Measurements from ENCODE around the gene SLIT3.

Gene SLIT3

DNA sequence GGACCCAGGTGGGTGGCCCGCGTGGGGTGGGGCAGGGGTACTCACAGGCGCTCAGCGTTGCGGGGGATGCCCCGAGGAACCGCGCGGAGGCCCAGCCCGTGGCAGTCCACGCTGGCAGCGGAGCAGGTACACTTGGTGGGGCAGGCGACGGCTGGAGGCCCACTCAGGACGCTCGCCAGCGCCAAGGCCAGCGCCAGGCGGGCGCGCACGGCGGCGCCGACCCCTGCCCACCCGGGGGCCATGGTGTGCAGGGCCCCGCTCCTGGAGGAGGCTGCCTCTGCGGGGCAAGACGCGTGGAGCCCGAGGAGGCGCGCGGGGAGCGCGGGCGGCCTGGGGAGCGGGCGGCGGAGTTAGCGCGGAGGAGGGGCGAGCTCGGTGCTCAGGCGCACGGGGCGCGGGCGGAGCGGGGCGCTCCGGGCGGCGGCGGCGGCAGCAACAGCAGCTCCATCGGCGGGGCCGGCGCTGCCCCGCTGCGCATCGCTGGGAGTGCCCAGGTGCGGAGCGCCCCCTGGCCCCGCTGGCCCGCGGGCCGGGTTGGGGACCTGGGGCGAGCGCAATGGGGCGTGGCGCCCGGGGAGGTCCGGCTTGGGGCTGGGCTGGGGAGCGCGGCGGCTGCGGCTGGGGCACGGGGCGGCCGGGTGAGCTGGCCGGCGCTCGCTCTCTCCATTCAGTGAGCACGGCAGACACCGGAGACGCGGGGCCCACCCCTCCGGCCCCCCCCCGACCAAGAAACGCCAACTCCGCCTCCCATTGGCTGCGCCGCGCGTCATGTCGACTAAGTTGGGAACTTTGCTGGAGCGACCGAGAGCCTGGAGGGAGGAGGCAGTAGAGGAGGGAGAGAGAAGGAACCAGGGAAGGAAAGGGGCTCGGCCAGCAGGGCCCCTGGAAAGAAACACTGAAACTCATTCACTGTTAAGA lies at the start of gene SLIT3:
TSS of gene SLIT3 (minus strand) at position 672 of the 918 bp plus-strand sequence. CDS start at position 242, 430 bp downstream.
- DNase-seq: no peak

DNA sequence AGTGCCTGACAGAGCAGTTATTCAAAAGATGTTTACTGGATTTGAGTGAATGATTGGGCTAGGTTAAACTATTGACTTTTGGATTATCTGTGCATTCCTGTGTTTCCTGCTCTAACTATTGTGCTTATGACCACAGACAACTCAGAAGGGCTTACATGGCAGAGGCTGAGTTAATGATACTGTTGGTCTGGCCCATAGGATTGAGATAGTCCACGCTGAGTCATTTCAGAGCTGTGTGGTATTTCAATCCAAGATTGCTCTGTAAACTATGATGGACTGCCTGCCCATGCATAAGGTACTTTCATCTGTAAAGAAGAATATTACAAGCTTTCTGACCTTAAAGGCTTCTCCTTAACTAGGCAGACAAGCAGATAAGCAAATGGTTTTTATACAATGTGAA lies 49.1 kb upstream of the SLIT3 start:
- no peak for DNase-seq

DNA sequence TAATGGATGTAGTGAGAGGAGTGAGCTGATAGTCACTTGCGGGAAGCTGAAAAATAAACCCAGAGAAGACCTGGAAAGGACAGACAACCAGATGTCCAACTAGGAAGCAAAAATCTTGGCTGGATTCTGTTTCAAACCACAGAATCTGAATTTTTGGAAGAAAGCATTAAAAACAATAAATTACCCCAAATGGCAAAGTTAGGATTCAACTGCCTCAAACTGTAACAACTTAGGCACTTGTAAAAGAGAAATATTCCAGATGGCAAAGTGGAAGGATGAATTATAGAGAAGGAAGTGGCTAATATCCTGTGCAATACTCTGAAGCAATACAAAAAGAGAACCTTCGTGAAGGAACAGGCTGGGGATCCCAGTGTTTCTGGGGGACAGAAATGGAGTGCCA lies 46.8 kb upstream of the SLIT3 start:
- DNase-seq: no peak

DNA sequence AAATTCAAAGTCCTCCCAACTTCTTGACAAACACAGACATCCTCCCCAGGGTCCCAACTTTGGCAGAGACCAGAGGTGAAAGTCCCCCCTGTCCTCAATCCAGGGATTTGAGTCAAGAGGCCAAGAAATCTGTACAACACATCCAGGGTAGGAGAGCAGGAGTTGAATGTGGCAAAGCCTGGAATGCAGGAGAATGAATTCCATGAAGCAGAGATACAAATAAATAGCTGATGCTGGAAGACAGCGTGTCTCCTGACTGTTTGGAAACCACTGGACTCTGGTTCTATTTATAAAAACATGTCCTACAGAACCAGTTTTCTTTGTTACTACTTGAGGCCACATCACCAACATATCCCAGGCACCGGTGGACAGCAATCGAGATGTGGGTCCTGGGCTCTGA lies 43.7 kb upstream of the SLIT3 start:
- DNase-seq: no peak

DNA sequence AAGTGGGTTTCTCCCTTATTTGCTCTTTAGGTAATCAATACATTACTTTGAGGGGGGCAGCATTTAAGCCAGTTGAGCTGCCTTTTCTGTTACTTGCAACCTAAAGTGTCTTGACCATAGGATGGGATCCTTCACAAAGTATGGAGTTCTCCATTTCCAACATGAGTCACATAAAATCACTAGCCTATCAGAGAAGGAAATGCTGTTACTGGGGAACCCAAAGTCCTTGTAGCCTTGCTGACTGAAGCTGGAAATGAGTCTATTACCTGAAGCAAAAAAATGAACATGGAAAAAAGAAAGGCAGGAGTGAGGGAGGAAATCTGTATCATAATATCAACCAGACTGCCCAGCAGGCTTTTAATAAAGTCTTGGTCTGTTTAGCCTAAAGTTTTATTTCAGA lies 42.8 kb upstream of the SLIT3 start:
- no peak for DNase-seq

DNA sequence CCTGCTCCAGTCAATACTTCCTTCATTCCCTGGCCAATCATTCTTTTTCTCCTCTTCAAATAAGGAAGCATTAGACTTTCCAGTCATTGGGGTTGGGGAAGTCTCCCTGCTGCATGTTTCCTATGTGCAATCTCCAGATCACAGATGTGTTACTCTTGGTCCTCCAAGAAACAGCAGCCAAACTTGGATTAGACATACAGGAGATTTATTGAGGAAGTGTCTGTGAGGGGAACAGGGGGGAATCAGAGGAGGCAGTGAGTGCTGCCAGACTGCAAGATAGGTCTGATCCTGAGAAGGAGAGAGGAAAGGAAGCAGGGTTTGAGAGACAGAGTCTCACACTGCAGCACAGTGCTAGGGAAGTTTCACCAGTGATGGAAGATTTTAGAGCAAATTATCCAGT lies 40.6 kb upstream of the SLIT3 start:
- no peak for DNase-seq

DNA sequence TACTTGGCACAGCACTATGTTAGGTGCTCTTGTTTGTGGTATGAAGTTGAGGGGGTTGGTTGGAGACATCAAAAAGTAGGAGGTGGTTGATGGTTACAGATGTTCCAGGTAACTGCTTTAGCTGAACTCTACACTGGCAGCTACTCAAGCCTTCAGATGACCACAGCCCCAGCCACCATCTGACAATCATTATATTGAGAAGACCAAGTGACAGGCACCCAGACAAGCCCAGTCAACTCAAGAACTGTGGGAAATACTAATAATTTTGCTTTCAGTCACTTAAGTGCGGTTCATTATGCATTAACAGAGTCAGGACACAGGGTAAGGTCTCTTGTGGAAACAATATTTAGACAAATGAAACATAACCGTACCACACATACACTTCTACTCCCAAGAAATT lies 38.9 kb upstream of the SLIT3 start:
- DNase-seq: no peak

DNA sequence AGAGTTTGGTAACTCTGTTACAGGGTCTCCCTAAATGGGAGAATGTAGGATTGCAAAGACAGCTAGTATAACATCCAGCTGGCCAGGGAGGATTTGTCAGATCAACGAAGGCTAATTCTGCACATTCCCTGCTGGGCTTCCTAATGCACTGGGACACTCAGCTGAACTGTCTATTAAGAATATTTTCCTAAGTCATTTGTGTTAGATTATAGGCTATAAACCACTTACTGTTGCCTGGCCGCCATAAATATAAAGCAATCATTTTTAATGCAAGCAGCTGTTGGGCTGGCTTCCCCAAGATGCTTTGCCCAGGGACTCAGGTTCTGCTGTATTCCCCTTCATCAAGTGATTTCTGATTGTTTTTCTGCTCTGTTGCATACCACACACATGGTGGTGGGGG lies 35.3 kb upstream of the SLIT3 start:
- no peak for DNase-seq

DNA sequence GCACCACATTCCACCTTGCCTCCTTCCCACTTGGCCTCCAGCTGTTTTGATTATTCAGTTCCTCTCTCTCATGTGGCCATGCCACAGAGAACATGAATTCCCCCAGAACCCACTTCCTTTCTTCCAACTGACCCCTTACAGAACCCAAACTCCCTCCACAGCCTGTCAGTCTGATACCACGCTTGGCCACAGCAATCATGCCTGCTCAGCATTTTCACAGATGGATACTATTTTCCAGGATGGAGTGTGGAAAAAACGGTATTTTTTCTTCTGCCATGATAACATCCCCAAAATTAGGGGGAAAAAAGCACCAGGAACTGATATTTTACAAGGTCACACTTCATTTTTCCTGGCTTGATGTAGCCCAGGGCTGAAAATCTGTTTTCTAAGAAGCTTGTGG lies 34.9 kb upstream of the SLIT3 start:
- DNase-seq: no peak

DNA sequence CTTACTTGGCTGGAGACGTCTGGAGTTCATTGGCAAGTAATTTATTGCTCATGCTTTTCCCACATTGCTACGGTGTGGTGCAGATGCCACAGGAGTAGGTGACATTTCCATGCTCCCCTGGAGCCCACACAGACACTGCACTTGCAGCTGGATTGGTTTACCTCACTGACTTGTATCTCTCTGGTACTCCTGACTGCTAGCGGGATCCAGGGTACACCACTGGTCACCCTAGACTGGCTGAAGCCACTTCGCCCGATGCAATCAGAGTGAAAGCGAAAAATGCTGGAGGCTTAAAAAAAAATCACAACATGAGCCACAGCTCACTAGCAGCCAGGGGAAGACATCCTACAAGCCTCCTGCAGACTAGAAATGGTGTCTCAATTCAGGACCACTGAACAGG lies 32.6 kb upstream of the SLIT3 start:
- no peak for DNase-seq

DNA sequence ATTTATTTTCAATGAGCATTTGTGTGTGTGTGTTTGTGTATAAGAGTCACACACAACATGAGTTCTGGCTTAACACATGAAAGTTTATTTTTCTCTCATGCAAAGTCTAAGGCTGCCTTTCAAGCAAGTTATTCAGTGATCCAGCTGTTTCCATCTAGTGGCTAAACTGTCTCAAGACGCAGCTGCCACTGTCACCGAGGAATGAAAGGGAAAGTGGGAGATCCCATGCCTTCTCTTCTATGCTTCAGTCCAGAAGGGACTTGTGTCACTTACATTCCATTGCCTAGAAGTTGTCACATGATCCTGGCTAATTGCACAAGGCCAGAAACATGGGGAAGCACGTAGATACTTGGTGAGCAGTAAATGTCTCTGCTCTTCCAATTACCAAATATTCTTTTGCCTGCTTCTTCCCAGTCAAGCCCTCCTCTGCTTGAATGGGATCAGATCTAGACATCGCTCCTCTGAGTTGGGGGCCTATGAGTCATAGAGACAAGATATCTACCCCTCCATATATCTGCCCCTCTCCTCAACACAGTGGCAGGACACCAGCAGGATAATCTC lies 30.4 kb upstream of the SLIT3 start:
- DNase-seq: no peak

DNA sequence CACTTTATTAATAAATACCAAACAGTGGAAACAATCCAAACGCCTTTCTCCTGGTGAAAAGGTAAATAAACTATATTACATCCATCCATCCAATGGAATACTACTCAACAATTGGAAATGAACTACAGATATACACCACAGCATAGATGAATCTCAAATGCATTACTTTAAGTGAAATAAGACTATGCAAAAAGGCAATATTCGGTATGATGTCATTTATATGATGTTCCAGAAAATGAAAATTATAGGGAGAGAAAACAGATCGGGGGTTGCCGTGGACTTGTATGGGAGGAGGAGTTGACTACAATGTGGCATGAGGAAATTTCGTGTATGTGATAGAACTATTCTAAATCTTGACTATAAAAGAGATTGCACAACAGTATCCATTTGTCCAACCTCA lies 27.5 kb upstream of the SLIT3 start:
- no peak for DNase-seq

DNA sequence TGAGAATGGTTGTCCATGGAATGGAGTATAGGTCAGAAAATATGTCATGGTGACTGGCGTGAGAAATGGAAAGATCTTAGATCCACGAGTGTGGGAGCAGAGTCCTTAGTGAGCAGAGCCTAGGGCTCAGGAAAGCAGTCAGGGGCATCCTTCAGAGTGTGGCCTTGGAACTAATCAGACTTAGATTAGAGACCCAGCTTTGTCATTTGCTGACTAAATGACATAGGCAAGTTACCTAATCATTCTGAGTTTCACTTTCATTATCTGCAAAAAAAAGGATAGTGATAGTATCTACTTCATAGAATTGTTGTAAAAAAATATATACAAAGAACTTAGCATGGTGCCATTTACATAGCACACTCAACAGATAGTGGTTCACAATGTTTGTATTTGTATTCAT lies 24.3 kb upstream of the SLIT3 start:
- DNase-seq: no peak

DNA sequence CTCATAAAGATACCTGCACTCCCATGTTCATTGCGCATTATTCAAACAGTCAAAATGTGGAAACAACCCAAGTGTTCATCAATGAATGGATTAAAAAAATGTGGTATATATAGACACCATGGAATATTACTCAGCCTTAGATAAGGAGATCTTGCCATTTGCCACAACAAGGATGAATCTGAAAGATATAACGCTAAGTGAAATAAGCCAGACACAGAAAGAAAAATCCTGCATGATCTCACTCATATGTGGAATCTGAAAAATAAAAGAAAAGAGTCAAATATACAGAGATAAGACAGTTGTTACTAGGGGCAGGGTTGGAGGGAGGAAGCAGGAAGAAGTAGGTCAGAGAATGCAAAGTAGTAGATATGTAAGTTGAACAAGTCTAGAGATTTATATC lies 17.6 kb upstream of the SLIT3 start:
- DNase-seq: no peak

DNA sequence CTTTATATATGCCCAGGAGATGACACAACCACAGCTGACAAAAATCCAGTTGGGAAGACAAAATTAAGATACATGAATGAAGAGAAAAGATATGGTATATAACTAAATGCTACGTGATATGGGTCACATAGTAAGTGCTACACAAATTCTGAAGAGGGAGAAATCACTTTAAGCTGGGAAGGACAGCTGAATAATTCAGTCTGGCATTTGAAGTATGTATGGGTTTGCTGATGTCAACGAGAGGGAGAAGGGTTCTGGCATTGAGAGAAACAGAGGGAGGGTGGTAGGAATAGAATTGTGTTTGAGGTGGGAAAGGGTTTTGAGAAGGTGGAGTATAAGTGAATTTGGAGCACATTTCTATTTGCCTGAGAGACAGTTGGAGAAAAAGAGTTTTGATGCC lies 6.7 kb upstream of the SLIT3 start:
- no peak for DNase-seq

DNA sequence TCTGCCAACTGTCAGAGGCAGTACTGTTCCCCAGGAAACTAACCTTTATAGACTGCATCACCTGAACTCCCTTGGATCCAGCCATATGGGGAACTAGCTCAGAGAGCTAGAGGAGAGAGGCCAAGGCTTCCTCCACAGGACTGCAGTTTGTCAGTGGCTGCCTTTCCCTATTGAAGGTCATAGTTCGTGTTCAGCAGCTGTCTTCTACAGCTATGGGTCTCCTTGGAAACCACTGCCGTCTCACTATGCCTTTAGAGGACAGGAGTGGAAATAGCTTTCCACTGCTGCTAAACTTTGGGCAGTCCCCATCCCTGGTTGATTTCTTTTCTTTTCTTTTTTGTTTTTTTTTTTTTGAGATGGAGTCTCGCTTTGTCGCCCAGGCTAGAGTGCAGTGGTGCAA lies 4.4 kb upstream of the SLIT3 start:
- DNase-seq: no peak

DNA sequence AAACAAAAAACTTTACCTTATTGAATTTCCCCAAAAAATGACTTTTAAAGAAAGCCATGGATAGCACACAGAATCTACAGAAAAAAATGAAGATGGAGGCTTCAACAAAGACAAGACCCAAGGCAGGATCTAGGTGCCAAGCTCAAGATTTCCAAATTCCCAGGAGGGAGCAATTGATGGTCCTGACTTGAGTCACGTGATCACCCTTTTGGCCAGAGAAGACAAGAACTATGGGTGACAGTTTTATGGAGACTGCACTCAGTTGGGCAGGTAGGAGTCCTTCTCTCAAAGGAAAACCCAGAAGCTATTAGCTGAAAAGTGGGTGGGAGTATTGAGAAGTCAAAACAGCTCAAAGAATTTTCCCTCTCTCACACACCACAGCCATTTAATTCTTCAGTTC lies 3.2 kb upstream of the SLIT3 start:
- no peak for DNase-seq

DNA sequence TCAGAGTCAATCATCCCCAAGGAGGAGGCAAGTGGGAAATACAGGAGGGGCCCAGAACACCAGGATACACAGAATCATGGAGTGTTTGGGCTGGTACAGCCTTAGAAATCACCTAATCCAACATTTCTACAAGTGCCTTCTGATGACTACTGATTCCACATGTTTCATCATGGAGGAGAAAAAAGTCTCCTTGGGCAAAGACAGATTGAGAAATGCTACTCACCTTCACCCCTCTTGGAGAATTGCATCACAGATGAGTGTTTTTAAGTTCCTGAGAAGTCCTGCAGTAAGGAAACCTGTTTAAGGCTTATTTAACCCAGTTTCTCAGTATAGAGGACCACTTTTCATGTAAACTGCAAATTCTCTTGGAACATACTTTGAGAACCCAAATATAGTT lies 2.2 kb upstream of the SLIT3 start:
- no peak for DNase-seq

DNA sequence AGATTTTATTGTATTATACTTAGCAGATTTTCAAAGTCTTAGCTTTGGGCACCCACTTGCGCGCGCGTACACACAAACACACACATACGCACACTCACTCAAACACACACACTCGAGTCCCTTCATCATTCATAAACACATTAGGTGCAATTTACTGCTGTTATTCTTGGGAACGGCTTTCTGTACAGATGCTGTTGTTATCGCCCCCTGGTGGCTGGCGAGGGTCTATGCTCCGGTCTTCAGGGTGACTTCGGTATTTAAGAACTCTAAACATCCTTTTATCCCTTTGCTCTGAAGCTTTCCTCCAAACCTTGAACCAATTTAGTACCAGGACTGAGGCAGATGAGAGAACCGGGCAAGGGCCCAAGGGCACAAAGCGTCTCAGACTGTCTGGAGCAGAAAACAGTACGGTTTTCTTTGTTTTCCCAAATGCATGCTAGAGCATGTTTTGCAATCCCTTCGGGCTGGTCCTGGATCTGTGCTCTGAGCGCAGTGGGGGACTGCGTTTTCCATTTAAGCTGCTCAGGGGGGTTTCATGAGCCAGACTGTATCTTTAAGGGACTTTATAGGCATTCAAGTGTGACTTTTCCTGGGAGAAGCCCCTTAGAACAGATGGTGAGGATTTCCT lies 1.7 kb upstream of the SLIT3 start:
- DNase-seq: peak; percentile 58

DNA sequence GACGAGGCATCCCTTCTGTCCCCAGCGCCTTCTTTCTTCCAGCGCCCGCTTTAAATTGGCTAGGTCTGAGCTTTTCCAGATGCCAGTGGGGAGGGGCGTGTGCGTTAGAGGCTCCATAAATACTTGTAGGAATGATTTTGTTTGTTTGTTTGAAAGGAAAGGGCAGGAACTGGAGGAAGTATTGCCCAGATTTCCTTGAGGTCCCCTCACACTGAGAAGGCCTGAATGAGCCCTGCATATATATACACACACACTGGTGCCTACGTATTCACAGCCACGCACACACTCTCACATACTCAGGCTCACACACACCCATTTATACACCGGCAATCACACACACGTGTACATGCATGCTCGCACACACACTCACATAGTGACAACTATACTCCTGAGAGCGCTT lies 1.0 kb upstream of the SLIT3 start:
- no peak for DNase-seq

DNA sequence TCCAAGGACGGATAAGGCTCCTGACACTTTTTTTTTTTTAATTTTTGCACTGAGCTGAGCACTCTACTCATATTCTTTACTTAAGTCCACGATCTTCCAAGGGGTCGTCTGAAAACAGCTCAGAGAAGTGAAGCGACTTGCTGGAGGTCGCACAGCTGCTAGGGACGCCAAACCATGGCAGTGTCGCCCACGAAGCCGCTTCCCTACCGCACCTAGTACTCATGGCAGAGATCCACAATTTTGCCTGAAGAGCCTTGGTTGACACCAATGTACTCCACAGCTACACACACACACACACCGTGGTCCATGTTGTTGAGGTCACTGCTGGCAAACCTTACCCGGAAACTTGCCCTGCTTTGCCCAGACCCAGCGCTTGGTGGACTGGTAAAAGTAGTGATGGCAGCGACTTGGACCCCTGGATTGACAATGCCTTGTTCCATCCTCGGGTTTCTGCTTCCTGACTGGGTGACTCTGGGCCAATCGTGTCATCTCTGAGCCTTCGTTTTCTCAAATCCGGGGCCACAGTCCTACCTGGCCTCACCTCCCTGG lies 521 bp upstream of the SLIT3 start:
- DNase-seq: no peak

DNA sequence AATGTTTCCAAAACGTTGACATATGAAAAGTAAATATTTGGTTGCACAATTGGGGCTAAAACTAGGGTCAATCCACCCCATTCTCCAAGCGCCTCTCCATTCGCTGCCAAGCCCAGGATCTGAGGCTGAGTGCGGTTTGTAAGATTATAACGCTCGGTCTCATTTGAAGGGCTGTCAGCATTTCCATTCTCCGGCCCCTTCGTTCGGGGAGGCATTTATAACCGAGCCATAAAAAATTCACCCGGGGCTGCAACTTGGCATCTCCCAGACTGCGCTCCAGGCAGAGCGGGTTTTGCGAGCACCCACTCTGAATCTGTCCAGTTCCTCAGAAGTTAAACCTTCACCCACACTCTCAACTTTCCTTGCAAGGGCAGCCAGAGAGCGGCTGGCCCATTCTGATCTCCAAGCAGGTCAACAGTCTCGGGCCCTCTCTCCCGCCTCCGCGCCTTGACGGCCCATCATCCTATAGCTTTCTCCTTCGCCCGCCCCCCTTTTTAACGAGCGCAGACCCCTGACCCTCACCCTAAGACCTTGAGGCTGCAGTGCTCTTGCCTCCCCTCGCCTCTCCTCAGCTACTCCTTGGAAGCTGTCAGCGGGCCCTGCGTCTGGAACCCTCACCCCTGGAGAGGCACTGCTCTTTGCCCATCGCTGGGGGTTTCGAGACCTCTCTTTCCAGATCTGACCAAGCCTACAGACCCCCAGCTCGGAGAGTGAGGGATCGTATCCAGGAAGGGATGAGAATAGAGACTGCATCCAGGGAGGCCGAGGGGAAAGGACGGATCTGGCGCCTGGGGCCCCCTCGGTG lies 1.1 kb downstream of the SLIT3 start:
- DNase-seq: no peak

DNA sequence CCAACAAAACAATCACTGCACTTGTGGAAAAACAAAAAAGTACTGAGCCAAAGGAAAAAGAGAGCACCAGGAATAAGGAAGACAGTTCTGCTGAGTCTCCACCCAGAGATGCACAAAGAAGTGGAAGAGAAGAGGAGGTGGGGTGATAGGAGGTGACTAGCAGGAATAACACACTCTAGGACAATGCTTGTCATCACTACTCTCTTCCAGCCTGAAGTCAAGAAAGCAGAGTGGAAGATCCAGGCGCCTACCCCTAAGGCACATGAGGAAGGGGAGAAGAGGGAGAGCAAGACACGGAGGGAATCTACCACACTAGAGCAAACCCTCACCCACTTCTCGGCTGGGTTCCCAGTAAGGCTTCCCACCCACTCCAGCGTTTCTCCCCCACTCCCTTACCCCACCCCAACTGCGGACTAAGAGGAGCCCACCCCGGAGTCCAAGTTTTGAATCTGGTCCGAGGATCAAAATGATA lies 1.7 kb downstream of the SLIT3 start:
- no peak for DNase-seq

Data from 8988T (cell line).